CD14-positive monocyte (primary cell): ENCODE measurements around the gene SNAI3. TPM values are rescaled to one million over a fixed set of nuclear protein-coding genes. Genes with fewer than 3 reads are reported as not detected.
A peak's percentile ranks its signal among the peaks of the same experiment; 100 is the strongest.

Source experiments
- DNase-seq, 3 donors: peaks; one replicate each; pipeline ENCODE4 v3.0.0-alpha.2; 2011 to 2022
- H2AFZ ChIP-seq: 2 replicates; pipeline ENCODE4 v1.6.0; 2012; ENCODE audit warnings: mild to moderate bottlenecking, low read depth, low read length, inconsistent platforms; ENCODE audit not compliant: insufficient read depth, poor library complexity, severe bottlenecking
- H3K27ac ChIP-seq, 2 donors: 1 replicate in 1 of 2; 2 replicates in 1 of 2; pipeline ENCODE4 v1.5.1; 2012 to 2013; ENCODE audit warnings: low read length in 2 of 2, control low read depth in 1 of 2, inconsistent platforms in 1 of 2, low read depth in 1 of 2, mild to moderate bottlenecking in 1 of 2
- H3K27me3 ChIP-seq, 2 donors: one replicate each; pipeline versions ENCODE4 v1.6.0 to v1.6.1; 2011 to 2013; ENCODE audit warnings: low read length in 2 of 2; ENCODE audit not compliant: control insufficient read depth in 2 of 2, insufficient read depth in 2 of 2
- H3K36me3 ChIP-seq, 2 donors: replicated peaks in 1 of 2; 1 replicate in 1 of 2; 2 replicates in 1 of 2; pipeline versions ENCODE4 v1.5.1 to v1.6.1; 2012 to 2013; ENCODE audit warnings: low read length in 2 of 2, control low read depth in 1 of 2, inconsistent platforms in 1 of 2, mild to moderate bottlenecking in 1 of 2; ENCODE audit not compliant: insufficient read depth in 2 of 2, control insufficient read depth in 1 of 2
- H3K4me1 ChIP-seq, 2 donors: 1 replicate in 1 of 2; 2 replicates in 1 of 2; pipeline versions ENCODE4 v1.5.1 to v1.6.1; 2012 to 2013; ENCODE audit warnings: low read length in 2 of 2, control low read depth in 1 of 2, inconsistent platforms in 1 of 2, mild to moderate bottlenecking in 1 of 2, moderate library complexity in 1 of 2; ENCODE audit not compliant: insufficient read depth in 2 of 2, control insufficient read depth in 1 of 2
- H3K4me2 ChIP-seq: replicated peaks from 2 replicates; pipeline ENCODE3; 2012; ENCODE audit warnings: low read length, moderate library complexity, mild to moderate bottlenecking; ENCODE audit not compliant: poor library complexity, severe bottlenecking; ENCODE audit errors: extremely low read depth
- H3K4me3 ChIP-seq, 3 experiments: fragments of 200-600 bp in 1 of 3; sonication (generic) in 1 of 3; replicated peaks in 1 of 3; 1 replicate in 2 of 3; 2 replicates in 1 of 3; pipeline ENCODE4 v1.5.1; 2011 to 2013; ENCODE audit warnings: low read length in 3 of 3, mild to moderate bottlenecking in 3 of 3, control low read depth in 2 of 3, low read depth in 2 of 3, inconsistent platforms in 1 of 3, moderate library complexity in 1 of 3
- H3K79me2 ChIP-seq: 2 replicates; pipeline ENCODE4 v1.6.0; 2012; ENCODE audit warnings: mild to moderate bottlenecking, control low read depth, inconsistent platforms, low read length, moderate library complexity; ENCODE audit not compliant: insufficient read depth
- H3K9ac ChIP-seq: 2 replicates; pipeline ENCODE4 v1.6.0; 2017; ENCODE audit warnings: low read length, mild to moderate bottlenecking; ENCODE audit not compliant: insufficient read depth, poor library complexity, severe bottlenecking
- H3K9me3 ChIP-seq, 2 donors: replicated peaks in 1 of 2; 1 replicate in 1 of 2; 2 replicates in 1 of 2; pipeline versions ENCODE4 v1.5.1 to v1.6.1; 2012 to 2013; ENCODE audit warnings: low read length in 2 of 2, control low read depth in 1 of 2; ENCODE audit not compliant: control insufficient read depth in 1 of 2, insufficient read depth in 1 of 2
- H4K20me1 ChIP-seq: 2 replicates; pipeline ENCODE4 v1.6.0; 2012; ENCODE audit warnings: mild to moderate bottlenecking, low read length, control low read depth, moderate library complexity; ENCODE audit not compliant: insufficient read depth
- H3K27ac Mint-ChIP-seq, 7 donors: one replicate each; pipeline ENCODE4 v1.8.0; 2020; ENCODE audit warnings: mild to moderate bottlenecking in 7 of 7, mixed read lengths in 7 of 7, moderate library complexity in 6 of 7, inconsistent platforms in 2 of 7
- H3K27me3 Mint-ChIP-seq, 3 donors: one replicate each; pipeline ENCODE4 v1.8.0; 2021 to 2022; ENCODE audit warnings: low read depth in 3 of 3, mild to moderate bottlenecking in 3 of 3, mixed read lengths in 3 of 3, moderate library complexity in 3 of 3, inconsistent platforms in 1 of 3
- H3K36me3 Mint-ChIP-seq, 2 donors: one replicate each; pipeline ENCODE4 v1.8.0; 2020; ENCODE audit warnings: mixed read lengths in 2 of 2, inconsistent platforms in 1 of 2, mild to moderate bottlenecking in 1 of 2
- H3K4me1 Mint-ChIP-seq: one replicate; pipeline ENCODE4 v1.8.0; 2020; ENCODE audit warnings: mild to moderate bottlenecking, mixed read lengths
- H3K4me3 Mint-ChIP-seq, 2 donors: one replicate each; pipeline ENCODE4 v1.8.0; 2020; ENCODE audit warnings: mild to moderate bottlenecking in 2 of 2, mixed read lengths in 2 of 2, moderate library complexity in 1 of 2
- H3K9me3 Mint-ChIP-seq, 7 donors: one replicate each; pipeline ENCODE4 v1.8.0; 2020 to 2022; ENCODE audit warnings: mixed read lengths in 7 of 7, mild to moderate bottlenecking in 6 of 7, moderate library complexity in 6 of 7, inconsistent platforms in 2 of 7
- WGBS: methylation state at CpG from one replicate; pipeline ENCODE4 v1.1.5; 2013; ENCODE audit warnings: missing lambda C conversion rate; ENCODE audit not compliant: insufficient coverage; 5-methylcytosine and 5-hydroxymethylcytosine counted together
- intact Hi-C, 2 donors: fragments of 100-400 bp; cut with micrococcal nuclease; formaldehyde crosslinking; loops; one replicate each; pipeline versions ENCODE4 v1.15.0 to v1.15.1; 2023
- polyA plus RNA-seq, 3 donors: library from polyadenylated mRNA; depleted of rRNA in 1 of 3; unstranded in 2 of 3; stranded (reverse) in 1 of 3; fragments of 300-500 nt in 2 of 3; fragments of >200 nt in 1 of 3; fragmentation: Illumina TruSeq in 2 of 3; gene quantifications; 1 replicate in 2 of 3; 2 replicates in 1 of 3; pipeline ENCODE4 v1.2.3, GENCODE V29; 2012 to 2021
- TF ChIP-seq, protein P1 (sequence below): fragments of 200-600 bp; IDR thresholded peaks from one replicate; pipeline ENCODE4 v1.8.0; 2022; ENCODE audit warnings: antibody characterized with exemption, mild to moderate bottlenecking

SNAI3 gene
- polyA plus RNA-seq, 3 donors, result 4.2 to 6.4 (median 5.3) TPM

DNA sequence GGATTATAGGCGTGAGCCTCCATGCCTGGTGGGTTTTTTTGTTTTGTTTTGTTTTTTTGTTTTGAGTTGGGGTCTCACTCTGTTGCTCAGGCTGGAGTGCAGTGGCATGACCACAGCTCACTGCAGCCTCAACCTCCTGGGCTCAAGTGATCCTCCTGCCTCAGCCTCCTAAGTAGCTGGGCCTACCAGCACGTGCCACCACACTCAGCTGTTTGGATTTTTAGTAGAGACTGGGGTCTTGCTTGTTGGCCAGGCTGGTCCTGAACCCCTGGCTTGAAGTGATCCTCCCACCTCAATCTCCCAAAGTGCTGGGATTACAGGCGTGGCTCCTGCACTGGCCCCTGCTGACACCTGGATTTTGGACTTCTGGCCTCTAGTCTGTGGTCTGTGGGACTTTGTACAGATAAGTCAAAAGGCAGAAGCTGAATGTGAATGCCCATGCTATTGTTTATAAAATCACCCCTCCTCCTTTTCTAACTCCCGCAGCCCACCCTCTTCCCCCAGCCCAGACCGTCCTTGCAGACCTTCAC lies 5.7 kb downstream of the SNAI3 start:
- H3K9ac ChIP-seq, result no peak overlapping the region

DNA sequence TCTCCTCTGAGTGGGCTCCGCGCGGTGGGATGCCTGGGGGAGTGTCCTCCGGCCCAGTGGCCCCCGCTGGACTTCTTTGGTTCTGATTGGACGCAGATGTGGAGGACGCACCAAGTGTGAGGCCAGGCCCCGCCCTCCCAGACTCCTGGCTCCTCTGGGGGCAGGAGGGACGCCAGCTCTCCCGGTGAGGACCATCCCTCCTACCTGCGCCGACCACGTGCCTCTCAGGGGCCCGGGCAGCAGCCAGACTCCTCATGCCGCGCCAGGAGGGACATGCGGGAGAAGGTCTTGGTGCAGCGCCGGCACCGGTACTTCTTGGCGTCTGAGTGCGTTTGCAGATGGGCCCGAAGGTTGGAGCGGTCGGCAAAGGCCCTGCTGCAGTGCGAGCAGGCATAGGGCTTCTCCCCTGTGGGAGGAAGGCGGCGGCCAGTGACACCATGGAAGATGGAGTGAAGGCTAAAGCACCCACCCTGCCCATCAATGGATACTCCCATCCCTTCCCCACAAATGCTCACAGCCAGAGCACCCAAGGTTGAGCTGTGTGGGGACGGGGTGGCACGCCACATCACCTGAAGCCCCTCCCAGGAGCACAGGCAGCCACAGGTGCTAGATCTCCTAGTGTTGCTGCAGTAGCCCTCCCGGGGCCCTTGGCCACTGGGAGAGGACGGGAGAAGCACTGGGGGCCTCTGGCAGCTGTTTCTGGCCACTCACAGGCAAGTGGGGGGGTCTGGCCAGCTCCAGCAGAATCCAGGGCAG lies 7.9 kb downstream of the SNAI3 start:
- Mint-ChIP-seq H3K9me3 (no peaks in the 10 kb centered on the region), H3K27me3 (no peaks in the 10 kb centered on the region), H3K36me3 (peaks cover 35 to 62% of the 10 kb centered on the region in 2 donors), H3K4me3 (no peak overlapping the region), H3K4me1 (peaks cover 31% of the 10 kb centered on the region), H3K27ac (no peak overlapping the region)
- no peak for DNase-seq
- WGBS, result 96% methylated on average over 30 of the region's 32 CpGs
- no peak overlapping the region for H2AFZ ChIP-seq
- peaks cover 34 to 38% of the 10 kb centered on the region in 2 donors for H3K4me1 ChIP-seq
- H3K79me2 ChIP-seq, result peaks cover 4% of the 10 kb centered on the region
- H4K20me1 ChIP-seq, result peaks cover 7% of the 10 kb centered on the region
- H3K36me3 ChIP-seq, result peaks cover 38% of the 10 kb centered on the region in 2 donors
- H3K9ac ChIP-seq, result no peak overlapping the region
- intact Hi-C loops, result loop anchor here in 1 of 2 donors (2.0 kb wide), 1 partner anchor 14 kb away; no protein-coding TSS in a partner anchor
- no peak overlapping the region for H3K27ac ChIP-seq
- H3K4me3 ChIP-seq, result no peak overlapping the region
- no peak overlapping the region for H3K4me2 ChIP-seq
- no peaks in the 10 kb centered on the region for H3K27me3 ChIP-seq
- no peaks in the 10 kb centered on the region for H3K9me3 ChIP-seq
- TF ChIP-seq, protein P1, sequence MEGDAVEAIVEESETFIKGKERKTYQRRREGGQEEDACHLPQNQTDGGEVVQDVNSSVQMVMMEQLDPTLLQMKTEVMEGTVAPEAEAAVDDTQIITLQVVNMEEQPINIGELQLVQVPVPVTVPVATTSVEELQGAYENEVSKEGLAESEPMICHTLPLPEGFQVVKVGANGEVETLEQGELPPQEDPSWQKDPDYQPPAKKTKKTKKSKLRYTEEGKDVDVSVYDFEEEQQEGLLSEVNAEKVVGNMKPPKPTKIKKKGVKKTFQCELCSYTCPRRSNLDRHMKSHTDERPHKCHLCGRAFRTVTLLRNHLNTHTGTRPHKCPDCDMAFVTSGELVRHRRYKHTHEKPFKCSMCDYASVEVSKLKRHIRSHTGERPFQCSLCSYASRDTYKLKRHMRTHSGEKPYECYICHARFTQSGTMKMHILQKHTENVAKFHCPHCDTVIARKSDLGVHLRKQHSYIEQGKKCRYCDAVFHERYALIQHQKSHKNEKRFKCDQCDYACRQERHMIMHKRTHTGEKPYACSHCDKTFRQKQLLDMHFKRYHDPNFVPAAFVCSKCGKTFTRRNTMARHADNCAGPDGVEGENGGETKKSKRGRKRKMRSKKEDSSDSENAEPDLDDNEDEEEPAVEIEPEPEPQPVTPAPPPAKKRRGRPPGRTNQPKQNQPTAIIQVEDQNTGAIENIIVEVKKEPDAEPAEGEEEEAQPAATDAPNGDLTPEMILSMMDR, result no peak

More for the DNA sequence above, 5.7 kb downstream of the SNAI3 start:
- peaks cover 33 to 62% of the 10 kb centered on the region in 2 donors for H3K36me3 Mint-ChIP-seq
- no peak overlapping the region for H3K4me3 Mint-ChIP-seq
- peaks cover 51% of the 10 kb centered on the region for H3K4me1 Mint-ChIP-seq
- Histone ChIP-seq H3K4me2 (no peak overlapping the region), H3K79me2 (peaks cover 16% of the 10 kb centered on the region), H2AFZ (no peak overlapping the region), H3K4me1 (peaks cover 54 to 59% of the 10 kb centered on the region in 2 donors), H4K20me1 (peaks cover 7% of the 10 kb centered on the region), H3K4me3 (peak overlapping the region in 1 of 3 experiments; percentile 66), H3K9me3 (no peaks in the 10 kb centered on the region), H3K27ac (no peak overlapping the region), H3K36me3 (peaks cover 38% of the 10 kb centered on the region in 2 donors), H3K27me3 (no peaks in the 10 kb centered on the region)
- WGBS, result 83% methylated on average over 2 of the region's 5 CpGs
- peak overlapping the region in 3 of 7 donors; percentile 41 to 95 (median 75) for H3K27ac Mint-ChIP-seq
- DNase-seq, result no peak
- intact Hi-C loops, result loop anchor here (1.0 to 10.0 kb wide), 3 partner anchors 21 to 86 kb away; partner anchors contain the start of gene IL17C (in 1 of the 2)
- no peaks in the 10 kb centered on the region for H3K27me3 Mint-ChIP-seq
- TF ChIP-seq, protein P1, result no peak
- no peaks in the 10 kb centered on the region for H3K9me3 Mint-ChIP-seq
